T-helper 2 cell treated with Interferon-gamma antibody and Interleukin-4, amounts not matched to agents 100 ng/mL and 5 ng/mL, for 36 hours (primary cell): ENCODE results near the gene FOLR2. TPM values are rescaled to one million over a fixed set of nuclear protein-coding genes. Genes with fewer than 3 reads are reported as not detected.
"Not testable (repeated sequence)": the region's sequence is repeated elsewhere in the genome, so short reads cannot be mapped to it uniquely, and the experiment has no call there.

ENCODE experiments used
- intact Hi-C: fragments of 100-400 bp; cut with micrococcal nuclease; formaldehyde crosslinking; loops from one replicate; pipeline ENCODE4 v1.15.1; 2023
- total RNA-seq: library from RNA; stranded (reverse); gene quantifications from 2 replicates; pipeline ENCODE4 v1.2.3, GENCODE V29; 2022

Gene FOLR2
- not detected in 2 replicates for total RNA-seq

DNA sequence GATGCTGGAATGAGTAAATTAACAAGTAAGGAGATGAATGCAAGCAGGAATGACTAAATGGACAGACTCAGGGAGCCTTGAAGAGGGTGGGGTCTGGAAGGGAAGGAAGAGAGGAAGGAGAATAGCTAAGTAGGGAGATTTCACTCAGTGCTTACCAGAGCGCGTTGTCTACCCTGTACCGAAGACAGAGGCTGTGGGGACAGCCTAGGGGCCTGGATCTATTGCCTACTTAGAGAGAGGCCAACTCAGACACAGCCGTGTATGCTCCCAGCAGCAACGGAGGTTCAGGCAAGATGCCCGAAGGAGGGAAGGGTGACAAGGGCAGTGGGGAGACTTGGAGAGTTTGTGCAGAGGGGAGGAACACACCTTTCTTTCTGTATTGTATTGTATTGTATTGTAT, at the start of gene FOLR2:
Gene FOLR2, plus strand, starts transcription at position 157 of the 400 bp plus-strand sequence. CDS start 1,791 bp downstream, outside the sequence.
- intact Hi-C loops, result no loop called here

DNA sequence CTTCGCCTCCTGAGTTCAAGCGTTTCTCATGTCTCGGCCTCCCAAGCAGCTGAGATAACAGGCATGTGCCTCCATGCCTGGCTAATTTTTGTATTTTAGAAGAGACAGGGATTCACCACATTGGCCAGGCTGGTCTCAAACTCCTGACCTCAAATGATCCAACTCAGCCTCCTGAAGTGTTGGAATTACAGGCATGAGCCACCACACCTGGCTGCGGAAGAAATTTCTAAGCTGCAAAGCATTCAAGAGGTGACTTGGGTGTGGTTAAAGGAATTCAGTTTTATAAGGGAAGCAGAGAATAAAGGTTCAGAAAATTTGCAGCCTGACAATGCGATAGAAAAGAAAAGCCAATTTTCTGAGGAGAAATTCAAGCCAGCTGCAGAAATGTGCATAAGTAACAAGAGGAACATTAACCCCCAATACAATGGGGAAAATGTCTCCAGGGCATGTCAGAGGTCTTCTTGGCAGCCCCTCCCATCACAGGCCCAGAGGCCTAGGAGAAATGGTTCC, 47.5 kb upstream of the FOLR2 start:
- intact Hi-C loops, result not testable (repeated sequence)

DNA sequence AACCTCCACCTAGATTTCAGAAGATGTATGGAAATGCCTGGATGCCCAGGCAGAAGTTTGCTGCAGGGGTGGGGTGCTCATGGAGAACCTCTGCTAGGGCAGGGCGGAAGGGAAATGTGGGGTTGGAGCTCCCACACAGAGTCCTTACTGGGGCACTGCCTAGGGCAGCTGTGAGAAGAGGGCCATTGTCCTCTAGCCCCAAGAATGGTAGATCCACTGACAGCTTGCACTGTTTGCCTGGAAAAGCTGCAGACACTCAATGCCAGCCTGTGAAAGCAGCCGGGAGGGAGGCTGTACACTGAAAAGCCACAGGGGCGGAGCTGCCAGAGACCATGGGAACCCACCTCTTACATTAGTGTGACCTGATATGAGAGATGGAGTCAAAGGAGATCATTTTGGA, 46.8 kb upstream of the FOLR2 start:
- intact Hi-C loops, result not testable (repeated sequence)

DNA sequence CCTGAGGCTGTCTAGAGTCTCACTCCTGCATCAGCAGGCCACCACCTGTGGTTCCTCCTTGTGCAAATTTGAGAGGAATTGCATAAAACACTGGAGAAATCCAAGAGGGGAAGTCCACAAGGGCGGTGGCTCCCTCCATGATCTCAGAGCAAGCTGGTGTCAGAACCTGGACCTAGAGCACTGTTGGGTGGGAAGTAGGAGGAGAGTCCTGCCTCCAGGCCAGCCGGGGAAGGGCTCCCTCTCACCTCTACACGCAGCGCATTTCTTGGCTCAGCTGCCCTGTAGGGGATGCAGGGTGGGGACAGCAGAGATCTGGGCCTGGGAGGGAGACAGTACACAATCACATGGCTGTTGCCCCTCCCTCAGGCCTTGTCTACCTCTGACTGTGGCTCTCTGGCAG, 44.6 kb upstream of the FOLR2 start:
- intact Hi-C loops, result not testable (repeated sequence)

DNA sequence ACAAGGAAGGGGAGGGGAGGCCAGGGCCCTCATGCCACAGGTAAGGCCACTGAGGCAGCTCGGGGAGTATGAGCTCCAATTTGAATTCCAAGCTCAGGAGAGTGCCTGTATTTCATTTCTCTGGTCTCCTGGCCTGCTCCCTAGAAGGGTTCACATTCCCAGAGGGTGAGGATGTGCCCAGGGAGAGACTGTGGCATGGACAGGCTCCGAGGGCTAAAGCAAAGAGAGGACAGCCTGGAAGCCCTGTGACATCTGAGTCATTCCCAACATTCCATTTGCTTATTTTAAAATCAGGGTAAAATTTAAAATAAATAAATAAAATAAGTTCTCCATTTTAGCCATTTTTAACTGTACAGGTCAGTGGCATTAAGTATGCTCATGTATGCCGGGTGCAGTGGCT, 43.3 kb upstream of the FOLR2 start:
- intact Hi-C loops, result no loop called here

DNA sequence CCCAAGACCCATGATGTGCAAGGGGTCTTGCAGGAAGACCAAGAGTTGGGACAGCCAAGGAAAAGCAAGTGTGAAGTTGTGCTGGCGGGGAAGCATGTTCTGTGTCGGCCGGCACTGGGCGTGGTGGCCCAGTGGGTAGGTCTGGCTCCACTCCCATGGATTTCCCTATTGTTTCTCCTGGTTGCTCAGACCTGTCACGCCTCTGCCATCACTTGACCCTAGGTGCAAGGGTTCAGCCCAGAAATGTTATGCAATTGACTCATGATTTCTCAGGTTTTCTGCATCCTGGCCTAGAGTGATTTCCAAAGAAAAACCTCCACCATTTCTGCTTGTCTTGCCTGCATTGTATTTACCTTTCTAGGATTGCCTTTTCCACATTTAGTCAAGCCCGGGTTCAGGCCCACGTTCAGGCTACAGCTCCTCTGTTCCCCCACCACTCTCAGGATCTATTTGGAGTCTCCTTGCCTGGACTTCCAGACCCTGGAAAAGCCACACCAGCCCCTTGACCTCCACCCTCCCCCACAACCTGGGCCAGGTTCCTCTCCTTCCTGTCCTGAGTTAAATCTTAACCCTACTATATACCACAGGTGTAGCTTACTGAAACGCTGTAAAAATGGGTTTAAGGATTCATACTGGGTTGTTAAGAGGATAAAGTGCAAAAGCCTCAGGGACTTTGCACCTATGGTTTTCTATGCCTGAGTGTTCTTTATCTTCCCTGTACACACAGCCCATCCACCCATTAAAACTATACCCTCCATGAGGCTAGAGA, 42.1 kb upstream of the FOLR2 start:
- intact Hi-C loops, result no loop called here

DNA sequence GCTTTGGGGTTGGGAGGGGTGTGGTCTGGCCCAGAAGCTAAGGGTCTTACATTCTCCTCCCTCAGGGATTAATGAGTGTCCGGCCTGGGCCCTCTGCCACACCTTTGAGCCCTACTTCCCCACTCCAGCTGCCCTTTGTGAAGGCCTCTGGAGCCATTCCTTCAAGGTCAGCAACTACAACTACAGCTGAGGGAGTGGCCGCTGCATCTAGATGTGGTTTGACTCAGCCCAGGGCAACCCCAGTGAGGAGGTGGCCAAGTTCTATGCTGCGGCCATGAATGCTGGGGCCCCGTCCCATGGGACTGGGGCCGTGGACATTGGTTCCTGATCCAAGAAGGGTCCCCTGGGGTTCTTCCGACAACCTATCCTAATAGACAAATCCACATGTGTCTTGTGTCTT, 38.9 kb upstream of the FOLR2 start:
- intact Hi-C loops, result no loop called here

DNA sequence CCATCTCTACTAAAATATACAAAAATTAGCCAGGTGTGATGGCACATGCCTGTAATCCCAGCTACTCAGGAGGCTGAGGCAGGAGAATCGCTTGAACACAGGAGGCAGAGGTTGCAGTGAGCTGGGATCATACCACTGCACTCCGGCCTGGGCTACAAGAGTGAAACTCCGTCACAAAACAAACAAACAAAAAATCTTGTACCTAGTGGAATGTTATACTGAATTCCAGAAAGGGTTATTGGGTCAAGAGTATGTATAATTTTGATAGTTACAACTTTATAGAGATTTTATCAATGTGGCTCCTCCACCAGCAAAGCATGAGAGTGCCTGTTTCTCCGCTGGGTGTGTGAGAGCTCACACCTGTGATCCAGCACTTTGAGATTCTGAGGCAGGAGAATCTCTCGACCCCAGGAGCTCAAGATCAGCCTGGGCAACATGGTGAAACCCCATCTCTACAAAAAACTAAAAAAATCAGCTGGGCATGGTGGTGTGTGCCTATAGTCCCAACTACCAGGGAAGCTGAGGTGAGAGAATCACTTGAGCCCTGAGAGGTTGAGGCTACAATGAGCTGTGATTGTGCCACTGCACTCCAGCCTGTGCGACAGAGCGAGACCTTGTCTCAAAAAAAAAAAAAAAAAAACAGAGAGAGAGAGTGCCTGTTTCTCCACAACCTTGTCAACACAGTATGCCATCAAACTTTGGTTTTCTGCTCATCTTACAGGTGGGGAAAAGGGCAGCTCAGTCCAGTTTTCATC, 37.4 kb upstream of the FOLR2 start:
- intact Hi-C loops, result no loop called here

DNA sequence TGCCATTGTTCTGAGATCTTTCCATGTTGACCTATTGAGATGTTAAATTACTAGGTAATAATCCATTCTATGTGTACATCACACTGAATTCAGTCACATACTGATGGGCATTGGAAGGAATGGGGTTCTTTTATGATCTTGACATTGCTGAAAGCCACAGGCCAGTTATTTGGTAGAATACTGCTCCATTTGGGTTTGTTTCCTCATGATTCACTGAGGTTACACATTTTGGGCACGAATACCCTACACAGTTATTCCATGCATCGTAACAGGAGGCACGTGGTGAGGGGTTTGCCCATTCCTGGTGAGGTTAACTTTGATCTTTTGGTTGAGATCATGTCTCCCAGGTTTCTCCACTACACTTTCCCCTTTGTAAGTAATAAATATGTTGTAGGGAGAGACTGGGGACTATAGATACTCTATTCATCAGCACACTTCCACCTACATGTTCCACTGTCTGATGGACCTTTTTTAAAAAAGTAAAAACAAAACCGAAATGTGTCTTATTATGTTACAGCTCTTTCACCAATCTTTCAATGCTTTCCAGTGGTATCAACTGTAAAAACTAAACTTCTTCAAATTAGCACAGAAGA, 36.7 kb upstream of the FOLR2 start:
- intact Hi-C loops, result loop anchor here (5.0 kb wide), 3 partner anchors 38 to 203 kb away; partner anchors contain the start of gene INPPL1

DNA sequence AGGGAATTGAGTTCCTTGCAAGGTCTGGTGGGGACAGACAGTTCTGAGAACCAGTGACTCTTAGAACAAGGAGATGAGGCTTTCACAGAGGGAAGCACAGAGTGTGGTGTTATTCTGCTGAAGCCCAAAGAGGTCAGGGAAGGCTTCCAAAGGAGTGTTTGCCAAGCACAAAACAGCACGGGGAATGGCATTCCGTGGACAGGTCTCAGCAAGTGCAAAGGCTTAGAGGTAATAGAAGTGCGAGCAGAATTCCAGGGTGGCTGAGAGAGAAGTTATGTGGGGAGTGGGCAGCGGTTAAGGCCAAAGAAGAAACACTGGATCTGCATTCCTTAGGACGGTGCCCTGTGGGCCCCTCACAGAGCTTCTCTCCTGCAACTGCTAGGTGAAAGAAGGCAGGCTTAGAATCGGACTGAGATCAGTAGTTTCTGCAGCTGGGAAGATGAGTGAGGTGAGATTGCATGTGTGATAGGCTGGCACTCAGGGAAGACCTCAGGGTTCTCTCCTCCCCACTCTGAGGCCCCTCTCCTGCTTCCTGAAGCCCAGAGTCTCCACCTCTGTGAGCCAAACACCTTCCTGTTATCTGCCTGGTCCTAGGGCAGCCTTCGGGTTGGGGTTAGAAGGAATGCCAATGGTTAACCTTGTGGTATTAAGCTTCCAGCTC, 35.6 kb upstream of the FOLR2 start:
- intact Hi-C loops, result loop anchor here (5.0 kb wide), 3 partner anchors 39 to 204 kb away; partner anchors contain the start of gene INPPL1

DNA sequence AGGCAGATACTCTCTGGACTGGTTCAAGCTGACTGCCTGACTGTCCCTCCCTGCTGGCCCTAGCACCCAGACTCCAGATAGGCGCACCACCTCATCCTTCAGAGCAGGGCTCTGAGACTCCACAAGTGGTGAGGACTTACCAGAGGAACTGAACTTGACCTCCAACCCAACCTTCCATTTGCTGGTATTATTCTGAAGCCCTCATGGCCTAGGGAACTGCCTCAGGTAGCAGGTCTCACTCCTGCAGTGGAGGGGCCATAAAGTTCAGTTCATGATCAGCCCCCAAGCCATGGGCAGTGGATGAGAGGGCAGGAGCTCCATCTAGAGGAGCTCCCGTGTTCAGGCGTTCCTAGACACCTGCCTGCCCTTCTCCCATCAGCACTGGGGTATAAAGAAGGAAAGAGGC, 35.0 kb upstream of the FOLR2 start:
- intact Hi-C loops, result loop anchor here (5.0 kb wide), 3 partner anchors 39 to 204 kb away; partner anchors contain the start of gene INPPL1

DNA sequence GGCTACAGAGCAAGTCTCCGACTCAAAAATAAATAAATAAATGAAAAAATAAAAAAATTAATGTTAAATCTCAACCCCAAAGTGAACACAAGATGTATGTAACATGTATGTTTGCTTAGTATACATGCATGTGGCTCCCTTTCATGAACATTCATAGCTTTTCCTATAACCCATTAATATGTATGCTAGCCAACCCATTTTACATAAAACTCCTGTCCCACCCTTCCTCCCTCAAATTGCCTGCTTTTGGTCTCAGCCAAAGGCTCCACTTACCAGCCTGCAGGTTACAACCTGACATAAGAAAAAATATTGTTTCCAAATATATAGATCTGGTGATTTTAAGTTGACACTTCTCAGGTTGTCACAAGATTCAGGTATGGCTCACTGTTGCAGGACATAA, 28.3 kb upstream of the FOLR2 start:
- intact Hi-C loops, result no loop called here

DNA sequence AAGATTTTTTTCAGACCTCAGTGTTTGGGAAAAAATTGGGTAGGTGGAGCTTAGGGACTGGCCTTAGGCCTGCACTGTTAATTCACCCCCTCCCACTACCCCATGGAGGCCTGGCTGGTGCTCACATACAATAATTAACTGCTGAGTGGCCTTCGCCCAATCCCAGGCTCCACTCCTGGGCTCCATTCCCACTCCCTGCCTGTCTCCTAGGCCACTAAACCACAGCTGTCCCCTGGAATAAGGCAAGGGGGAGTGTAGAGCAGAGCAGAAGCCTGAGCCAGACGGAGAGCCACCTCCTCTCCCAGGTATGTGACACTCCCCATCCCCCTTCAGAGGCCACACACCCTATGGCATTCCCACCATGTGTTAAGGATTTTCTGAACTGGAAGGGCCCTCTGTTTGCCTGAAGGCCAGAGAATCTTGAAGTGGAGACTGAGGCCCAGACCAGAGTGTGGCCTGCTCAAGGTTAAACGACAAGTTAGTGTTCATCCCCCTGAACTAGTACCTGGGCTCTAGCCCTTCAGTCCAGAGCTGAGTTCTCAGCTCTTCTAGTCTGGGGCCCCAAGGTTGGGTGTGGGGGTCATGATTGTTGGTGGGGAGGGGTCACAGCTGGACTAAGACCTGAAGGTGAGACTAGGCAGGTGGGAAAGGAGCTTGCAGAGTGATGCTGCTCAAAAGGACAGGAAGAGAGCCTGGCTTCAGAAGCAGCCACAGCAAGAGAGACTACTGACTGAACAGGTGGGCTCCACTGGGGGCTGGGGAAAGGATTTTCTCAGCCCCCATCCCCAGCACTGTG, 26.9 kb upstream of the FOLR2 start:
- intact Hi-C loops, result no loop called here

DNA sequence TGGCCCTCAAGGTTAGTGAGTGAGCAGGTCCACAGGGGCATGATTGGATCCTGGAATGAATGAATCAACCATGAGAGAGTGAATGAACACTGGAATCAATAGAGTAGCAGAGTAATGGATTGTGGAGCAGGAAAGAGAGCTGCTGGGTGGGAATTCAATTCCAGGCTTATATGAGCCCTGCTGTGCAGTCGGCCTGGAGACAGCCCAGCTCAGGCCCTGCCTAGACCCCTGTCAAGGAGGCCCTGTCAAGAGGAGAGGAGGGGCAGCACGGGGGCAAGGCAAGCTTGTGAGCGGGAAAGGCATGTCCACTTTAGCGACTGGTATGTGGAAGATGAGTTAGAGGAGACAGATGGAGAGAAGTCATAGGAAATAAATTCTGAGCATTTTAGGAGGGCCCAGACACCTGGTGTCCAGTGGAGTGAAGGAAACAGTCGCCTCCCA, 25.9 kb upstream of the FOLR2 start:
- intact Hi-C loops, result no loop called here

DNA sequence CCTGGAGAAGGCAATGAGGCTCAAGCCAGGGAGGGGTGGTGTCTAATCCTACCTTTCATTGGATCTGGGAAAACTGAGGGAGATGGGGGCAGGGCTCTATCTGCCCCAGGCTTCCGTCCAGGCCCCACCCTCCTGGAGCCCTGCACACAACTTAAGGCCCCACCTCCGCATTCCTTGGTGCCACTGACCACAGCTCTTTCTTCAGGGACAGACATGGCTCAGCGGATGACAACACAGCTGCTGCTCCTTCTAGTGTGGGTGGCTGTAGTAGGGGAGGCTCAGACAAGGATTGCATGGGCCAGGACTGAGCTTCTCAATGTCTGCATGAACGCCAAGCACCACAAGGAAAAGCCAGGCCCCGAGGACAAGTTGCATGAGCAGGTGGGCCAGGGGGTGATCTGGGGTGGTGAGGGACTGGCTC, 24.6 kb upstream of the FOLR2 start, which contains the start of gene FOLR1:
Gene FOLR1, plus strand, starts transcription at position 180 of the 421 bp plus-strand sequence. Its CDS starts 34 bp downstream, at position 214.
- intact Hi-C loops, result no loop called here

DNA sequence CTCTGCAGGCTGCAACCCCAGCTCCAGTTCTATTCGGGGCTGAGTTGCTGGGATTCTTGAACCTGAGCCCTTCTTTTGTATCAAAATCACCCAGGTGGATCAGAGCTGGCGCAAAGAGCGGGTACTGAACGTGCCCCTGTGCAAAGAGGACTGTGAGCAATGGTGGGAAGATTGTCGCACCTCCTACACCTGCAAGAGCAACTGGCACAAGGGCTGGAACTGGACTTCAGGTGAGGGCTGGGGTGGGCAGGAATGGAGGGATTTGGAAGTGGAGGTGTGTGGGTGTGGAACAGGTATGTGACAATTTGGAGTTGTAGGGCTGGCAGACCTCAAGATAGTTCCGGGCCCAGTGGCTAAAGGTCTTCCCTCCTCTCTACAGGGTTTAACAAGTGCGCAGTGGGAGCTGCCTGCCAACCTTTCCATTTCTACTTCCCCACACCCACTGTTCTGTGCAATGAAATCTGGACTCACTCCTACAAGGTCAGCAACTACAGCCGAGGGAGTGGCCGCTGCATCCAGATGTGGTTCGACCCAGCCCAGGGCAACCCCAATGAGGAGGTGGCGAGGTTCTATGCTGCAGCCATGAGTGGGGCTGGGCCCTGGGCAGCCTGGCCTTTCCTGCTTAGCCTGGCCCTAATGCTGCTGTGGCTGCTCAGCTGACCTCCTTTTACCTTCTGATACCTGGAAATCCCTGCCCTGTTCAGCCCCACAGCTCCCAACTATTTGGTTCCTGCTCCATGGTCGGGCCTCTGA, 20.9 kb upstream of the FOLR2 start:
- intact Hi-C loops, result no loop called here

DNA sequence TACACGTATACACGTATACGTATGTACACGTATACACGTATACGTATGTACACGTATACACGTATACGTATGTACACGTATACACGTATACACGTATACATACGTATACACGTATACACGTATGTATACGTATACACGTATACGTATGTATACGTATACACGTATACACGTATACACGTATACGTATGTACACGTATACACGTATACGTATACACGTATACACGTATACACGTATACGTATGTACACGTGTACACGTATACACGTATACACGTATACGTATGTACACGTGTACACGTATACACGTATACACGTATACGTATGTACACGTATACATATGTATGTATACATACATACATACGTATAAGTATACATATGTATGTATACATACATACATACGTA, 15.1 kb upstream of the FOLR2 start:
- intact Hi-C loops, result not testable (repeated sequence)

DNA sequence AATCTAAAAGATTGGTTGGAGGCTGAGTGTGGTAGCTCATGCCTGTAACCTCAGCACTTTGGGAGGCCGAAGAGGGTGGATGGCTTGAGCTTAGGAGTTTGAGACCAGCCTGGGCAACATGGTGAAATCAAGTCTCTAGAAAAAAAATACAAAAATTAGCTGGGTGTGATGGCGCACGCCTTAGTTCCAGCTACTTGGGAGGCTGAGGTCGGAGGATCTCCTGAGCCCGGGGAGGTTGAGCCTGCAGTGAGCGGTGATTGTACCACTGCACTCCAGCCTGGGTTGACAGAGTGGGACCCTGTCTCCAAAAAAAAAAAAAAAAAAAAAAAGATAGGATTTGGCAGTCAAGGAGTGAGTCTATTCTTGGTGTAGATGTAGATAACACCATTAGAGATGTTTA, 14.0 kb upstream of the FOLR2 start:
- intact Hi-C loops, result no loop called here

DNA sequence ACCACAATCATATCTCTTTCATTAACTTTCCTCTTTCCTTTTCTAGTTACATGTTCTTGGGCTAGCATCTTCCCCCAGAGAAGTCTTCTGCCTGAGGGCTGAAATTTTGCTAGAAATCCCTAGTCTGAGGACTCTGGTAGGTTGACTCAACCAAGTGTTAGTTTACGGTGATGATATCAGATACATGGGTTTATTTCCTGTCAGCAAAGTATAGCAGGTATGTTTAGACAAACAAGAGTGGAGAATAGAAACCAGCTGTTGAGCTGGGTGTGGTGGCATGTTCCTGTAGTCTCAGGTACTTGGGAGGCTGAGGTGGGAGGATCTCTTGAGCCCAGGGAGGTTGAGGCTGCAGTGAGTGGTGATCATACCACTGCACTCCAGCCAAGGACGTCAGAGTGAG, 13.4 kb upstream of the FOLR2 start:
- intact Hi-C loops, result no loop called here

DNA sequence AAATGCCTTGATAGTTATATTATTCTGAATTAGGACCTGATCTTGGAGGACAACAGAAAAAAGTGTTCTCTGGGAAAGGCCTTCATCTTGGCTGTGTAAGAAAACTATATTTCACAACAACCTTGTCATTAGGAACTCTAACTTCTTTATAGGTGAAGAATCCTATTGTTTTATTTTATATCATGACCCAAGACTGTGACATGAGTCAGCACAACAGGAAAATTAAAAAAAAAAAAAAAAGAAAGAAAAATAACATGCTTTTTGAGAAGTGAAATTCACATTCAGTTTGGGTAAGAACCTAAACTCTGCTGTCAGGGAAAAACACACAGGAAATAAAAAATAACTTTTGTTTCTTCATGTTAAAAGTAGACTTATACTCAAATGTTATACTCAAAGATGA, 11.7 kb upstream of the FOLR2 start:
- intact Hi-C loops, result no loop called here
